Brain microvascular endothelial cell (primary cell): Measurements from ENCODE around the gene FGD6.

Experiments used
- DNase-seq: peaks from one replicate; pipeline ENCODE4 v3.0.0-alpha.2; 2020
- H3K27ac ChIP-seq: fragments of 250-450 bp; sonication (Bioruptor Pico); 2 replicates; pipeline ENCODE4 v1.5.1; 2020; ENCODE audit warnings: mild to moderate bottlenecking, moderate library complexity
- H3K27me3 ChIP-seq: fragments of 250-450 bp; sonication (Bioruptor Pico); replicated peaks from 2 replicates; pipeline ENCODE4 v1.5.1; 2020; ENCODE audit warnings: mild to moderate bottlenecking
- H3K36me3 ChIP-seq: fragments of 250-450 bp; sonication (Bioruptor Pico); replicated peaks from 2 replicates; pipeline ENCODE4 v1.5.1; 2020; ENCODE audit warnings: mild to moderate bottlenecking
- H3K4me3 ChIP-seq: 2 replicates; pipeline ENCODE4 v1.5.1; 2011; ENCODE audit warnings: low read depth, mild to moderate bottlenecking, control low read depth, low read length, moderate library complexity
- in situ Hi-C: cut with HindIII; loops from 2 replicates; pipeline ENCODE4 v1.10.0; 2017; ENCODE audit warnings: low sequenced_read_pairs, low pct_ligation_motif_present
- TF ChIP-seq, protein P1 (sequence below): IDR thresholded peaks from 2 replicates; pipeline ENCODE4 v1.5.1; 2011; ENCODE audit warnings: low read depth, mild to moderate bottlenecking, moderate library complexity, low read length, control low read depth, inconsistent platforms; ENCODE audit errors: missing control alignments

The FGD6 gene

DNA sequence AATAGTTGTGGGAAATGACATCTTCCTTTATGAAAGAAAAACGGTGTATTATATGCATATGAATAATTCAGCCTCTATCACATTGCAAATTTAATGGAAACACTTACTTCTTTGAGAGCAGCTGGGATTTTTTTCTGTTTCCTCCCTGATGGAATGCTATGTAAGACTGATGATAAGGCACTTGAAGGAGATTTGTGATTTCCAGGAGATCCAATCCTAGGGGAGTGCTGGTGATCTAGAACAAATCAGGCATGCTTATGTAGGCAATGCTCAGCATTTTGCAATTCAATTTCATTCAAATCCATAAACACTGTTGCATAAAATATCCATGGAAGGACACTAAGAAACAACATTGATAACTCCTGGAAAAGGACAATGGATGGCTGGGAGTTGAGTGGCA is 127.8 kb downstream of the FGD6 start:
- Histone ChIP-seq H3K36me3 (peaks cover 28% of the 10 kb centered on the region), H3K4me3 (no peak overlapping the region), H3K27me3 (no peaks in the 10 kb centered on the region), H3K27ac (no peak overlapping the region)
- in situ Hi-C loops, result no loop called here
- DNase-seq, result no peak
- TF ChIP-seq, protein P1, sequence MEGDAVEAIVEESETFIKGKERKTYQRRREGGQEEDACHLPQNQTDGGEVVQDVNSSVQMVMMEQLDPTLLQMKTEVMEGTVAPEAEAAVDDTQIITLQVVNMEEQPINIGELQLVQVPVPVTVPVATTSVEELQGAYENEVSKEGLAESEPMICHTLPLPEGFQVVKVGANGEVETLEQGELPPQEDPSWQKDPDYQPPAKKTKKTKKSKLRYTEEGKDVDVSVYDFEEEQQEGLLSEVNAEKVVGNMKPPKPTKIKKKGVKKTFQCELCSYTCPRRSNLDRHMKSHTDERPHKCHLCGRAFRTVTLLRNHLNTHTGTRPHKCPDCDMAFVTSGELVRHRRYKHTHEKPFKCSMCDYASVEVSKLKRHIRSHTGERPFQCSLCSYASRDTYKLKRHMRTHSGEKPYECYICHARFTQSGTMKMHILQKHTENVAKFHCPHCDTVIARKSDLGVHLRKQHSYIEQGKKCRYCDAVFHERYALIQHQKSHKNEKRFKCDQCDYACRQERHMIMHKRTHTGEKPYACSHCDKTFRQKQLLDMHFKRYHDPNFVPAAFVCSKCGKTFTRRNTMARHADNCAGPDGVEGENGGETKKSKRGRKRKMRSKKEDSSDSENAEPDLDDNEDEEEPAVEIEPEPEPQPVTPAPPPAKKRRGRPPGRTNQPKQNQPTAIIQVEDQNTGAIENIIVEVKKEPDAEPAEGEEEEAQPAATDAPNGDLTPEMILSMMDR, result no peak

- Histone ChIP-seq H3K36me3 (peaks cover 28% of the 10 kb centered on the region), H3K27me3 (no peaks in the 10 kb centered on the region)
Observed at GRCh38 chr12:95088379-95088778, 128.9 kb downstream of the FGD6 start.

GRCh38 chr12:95085612-95086011 is 131.7 kb downstream of the FGD6 start:
- DNase-seq, result no peak
- Histone ChIP-seq H3K27ac (no peak overlapping the region), H3K4me3 (no peak overlapping the region), H3K27me3 (no peaks in the 10 kb centered on the region), H3K36me3 (peaks cover 16% of the 10 kb centered on the region)
- in situ Hi-C loops, result no loop called here
- TF ChIP-seq, protein P1, result no peak

More at GRCh38 chr12:95088379-95088778, 128.9 kb downstream of the FGD6 start:
- Histone ChIP-seq H3K4me3 (no peak overlapping the region), H3K27ac (no peak overlapping the region)
- in situ Hi-C loops, result no loop called here
- no peak for DNase-seq
- TF ChIP-seq, protein P1, result no peak

- Histone ChIP-seq H3K36me3 (peaks cover 5% of the 10 kb centered on the region), H3K27ac (no peak overlapping the region), H3K27me3 (no peaks in the 10 kb centered on the region), H3K4me3 (no peak overlapping the region)
- DNase-seq, result peak; percentile 32
- in situ Hi-C loops, result no loop called here
- TF ChIP-seq, protein P1, result no peak
Observed at GRCh38 chr12:95083938-95084337, 133.3 kb downstream of the FGD6 start.

GRCh38 chr12:95083471-95083870 is 133.8 kb downstream of the FGD6 start:
- no peak overlapping the region for H3K4me3 ChIP-seq
- H3K27me3 ChIP-seq, result no peaks in the 10 kb centered on the region
- no peak for DNase-seq
- H3K36me3 ChIP-seq, result peaks cover 3% of the 10 kb centered on the region
- TF ChIP-seq, protein P1, result no peak
- in situ Hi-C loops, result no loop called here
- no peak overlapping the region for H3K27ac ChIP-seq

DNA sequence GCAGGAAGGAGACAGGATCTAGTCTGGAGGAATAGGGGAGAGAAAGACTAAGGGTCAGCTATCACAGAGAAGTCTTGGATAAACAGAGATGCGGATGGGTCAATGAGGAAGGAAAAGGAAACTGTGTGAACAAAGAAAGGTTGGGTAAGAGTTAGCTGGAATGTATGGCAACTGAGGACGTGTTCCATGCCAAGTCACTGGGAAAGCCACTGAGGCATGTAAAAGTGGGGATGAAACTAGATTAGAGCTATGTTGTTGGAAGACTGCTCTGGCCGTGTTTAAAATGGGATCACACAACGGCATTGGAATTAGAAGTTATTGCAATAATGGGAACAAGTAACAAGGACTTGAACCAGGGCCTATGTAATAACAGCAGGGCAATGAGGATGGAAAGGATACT is 139.9 kb downstream of the FGD6 start:
- DNase-seq, result no peak
- in situ Hi-C loops, result no loop called here
- H3K36me3 ChIP-seq, result no peaks in the 10 kb centered on the region
- H3K27me3 ChIP-seq, result no peaks in the 10 kb centered on the region
- no peak overlapping the region for H3K27ac ChIP-seq
- H3K4me3 ChIP-seq, result no peak overlapping the region
- TF ChIP-seq, protein P1, result no peak
